Neural crest cell (in vitro differentiated cells): ENCODE data around the gene SFR1. TPM values are rescaled to one million over a fixed set of nuclear protein-coding genes. Genes with fewer than 3 reads are reported as not detected.
"Not testable (repeated sequence)": the region's sequence is repeated elsewhere in the genome, so short reads cannot be mapped to it uniquely, and the experiment has no call there.

Experiments used
- DNase-seq: peaks from one replicate; pipeline ENCODE4 v3.0.0; 2021; ENCODE audit warnings: low read depth, mixed read lengths, low spot score
- H3K27ac Mint-ChIP-seq: one replicate; pipeline ENCODE4 v1.8.0; 2021; ENCODE audit warnings: mild to moderate bottlenecking, mixed read lengths; ENCODE audit not compliant: unreplicated experiment
- H3K27me3 Mint-ChIP-seq: 2 replicates; pipeline ENCODE4 v1.8.0; 2021; ENCODE audit warnings: low read depth, mild to moderate bottlenecking, mixed read lengths
- H3K36me3 Mint-ChIP-seq: 2 replicates; pipeline ENCODE4 v1.8.0; 2021; ENCODE audit warnings: low read depth, mild to moderate bottlenecking, mixed read lengths
- H3K4me1 Mint-ChIP-seq: 2 replicates; pipeline ENCODE4 v1.8.0; 2021; ENCODE audit warnings: mixed read lengths
- H3K4me3 Mint-ChIP-seq: one replicate; pipeline ENCODE4 v1.8.0; 2021; ENCODE audit warnings: mild to moderate bottlenecking, mixed read lengths
- H3K9me3 Mint-ChIP-seq: 2 replicates; pipeline ENCODE4 v1.8.0; 2021; ENCODE audit warnings: mixed read lengths
- CTCF ChIP-seq: fragments of 200-600 bp; sonication (generic); conservative IDR thresholded peaks from 2 replicates; pipeline ENCODE4 v1.5.0; 2021; ENCODE audit warnings: antibody characterized with exemption, mild to moderate bottlenecking
- total RNA-seq: library from RNA; stranded (reverse); gene quantifications from 2 replicates; pipeline ENCODE4 v1.2.1, GENCODE V29; 2021

SFR1 gene
- total RNA-seq, 1 donor from 2014 or later, result 14.0 TPM

- Mint-ChIP-seq H3K27me3 (peaks cover 30% of the 10 kb centered on the region), H3K27ac (no peak overlapping the region), H3K4me1 (no peaks in the 10 kb centered on the region), H3K36me3 (peaks cover 13% of the 10 kb centered on the region), H3K4me3 (no peak overlapping the region), H3K9me3 (peaks cover 21% of the 10 kb centered on the region)
- no peak for DNase-seq
- no peak for TF ChIP-seq CTCF
Measured at GRCh38 chr10:104155591-104155990, 33.6 kb downstream of the SFR1 start.

- no peak for TF ChIP-seq CTCF
- DNase-seq, result no peak
- Mint-ChIP-seq H3K36me3 (no peaks in the 10 kb centered on the region), H3K4me3 (no peak overlapping the region), H3K27ac (no peak overlapping the region), H3K9me3 (peaks cover 4% of the 10 kb centered on the region), H3K27me3 (peaks cover 2% of the 10 kb centered on the region), H3K4me1 (no peaks in the 10 kb centered on the region)
Measured at GRCh38 chr10:104170610-104171254, 48.8 kb downstream of the SFR1 start.

GRCh38 chr10:104174136-104174535, 52.2 kb downstream of the SFR1 start:
- H3K27me3 Mint-ChIP-seq, H3K36me3 Mint-ChIP-seq, DNase-seq, H3K4me3 Mint-ChIP-seq, H3K4me1 Mint-ChIP-seq, H3K9me3 Mint-ChIP-seq, H3K27ac Mint-ChIP-seq: not testable (repeated sequence)

Other genes starting within 250 kb of the SFR1 start
- 11.9 and 13.2 TPM in 2 replicates for gene STN1, start 204.0 kb upstream of the SFR1 start, total RNA-seq
- gene SLK, start 155.0 kb upstream of the SFR1 start, total RNA-seq, result 28.4 and 30.0 TPM in 2 replicates
- not detected in 2 replicates for gene COL17A1, start 36.3 kb upstream of the SFR1 start, total RNA-seq
- 0.63 and 0.71 TPM in 2 replicates for gene CFAP43, start 110.2 kb downstream of the SFR1 start, total RNA-seq
- gene GSTO1, start 132.7 kb downstream of the SFR1 start, total RNA-seq, result 85.9 and 86.8 TPM in 2 replicates
- 0.27 and 0.58 TPM in 2 replicates for gene GSTO2, start 147.0 kb downstream of the SFR1 start, total RNA-seq
- gene ITPRIP, start 216.3 kb downstream of the SFR1 start, total RNA-seq, result 14.9 and 15.6 TPM in 2 replicates
- 0.44 and 0.45 TPM in 2 replicates for gene CFAP58, start 231.7 kb downstream of the SFR1 start, total RNA-seq